AG08395 (cell line): ENCODE measurements around the gene WDR53.
"Not testable (repeated sequence)": the region's sequence is repeated elsewhere in the genome, so short reads cannot be mapped to it uniquely, and the experiment has no call there.

Source experiments
- DNase-seq: peaks from one replicate; pipeline ENCODE4 v3.0.0; 2012; ENCODE audit warnings: mixed read lengths, low spot score

WDR53 gene

GRCh38 chr3:196517162-196517800 is 51.1 kb downstream of the WDR53 start:
- no peak for DNase-seq

GRCh38 chr3:196514913-196515621 is 53.3 kb downstream of the WDR53 start, which contains the start of gene SMCO1:
Gene SMCO1 (minus strand): TSS chr3:196515346. CDS start chr3:196515209, 137 bp downstream.
- DNase-seq = no peak

- DNase-seq = no peak
These were observed 54.0 kb downstream of the WDR53 start for GRCh38 chr3:196514350-196514716.

- DNase-seq = no peak
These were observed 54.5 kb downstream of the WDR53 start for GRCh38 chr3:196513697-196514349.

- DNase-seq = not testable (repeated sequence)
These were observed 56.5 kb downstream of the WDR53 start for GRCh38 chr3:196511646-196512425.

GRCh38 chr3:196511108-196511507 is 57.2 kb downstream of the WDR53 start:
- DNase-seq = not testable (repeated sequence)

GRCh38 chr3:196506687-196507086 is 61.7 kb downstream of the WDR53 start:
- DNase-seq = no peak

- DNase-seq = no peak
These were observed 63.8 kb downstream of the WDR53 start for GRCh38 chr3:196504556-196504955.
